Endodermal cell (in vitro differentiated cells): ENCODE measurements around the gene TRIM33. TPM values are rescaled to one million over a fixed set of nuclear protein-coding genes. Genes with fewer than 3 reads are reported as not detected.

Source experiments
- DNase-seq: peaks from one replicate; pipeline ENCODE4 v3.0.0-alpha.2; 2017
- H3K27ac ChIP-seq: 2 replicates; pipeline ENCODE4 v1.5.1; 2013; ENCODE audit warnings: mild to moderate bottlenecking, low read depth, low read length, moderate library complexity
- H3K27me3 ChIP-seq: 2 replicates; pipeline ENCODE4 v1.6.1; 2013; ENCODE audit warnings: mild to moderate bottlenecking, low read length, moderate library complexity; ENCODE audit not compliant: insufficient read depth, control insufficient read depth, poor library complexity, severe bottlenecking
- H3K36me3 ChIP-seq: 2 replicates; pipeline ENCODE4 v1.7.0; 2013; ENCODE audit warnings: mild to moderate bottlenecking, low read length, moderate library complexity; ENCODE audit not compliant: control insufficient read depth, insufficient read depth
- H3K4me1 ChIP-seq: one replicate; pipeline ENCODE4 v1.7.0; 2013; ENCODE audit warnings: low read length; ENCODE audit not compliant: control insufficient read depth, insufficient read depth
- H3K4me3 ChIP-seq: 2 replicates; pipeline ENCODE4 v1.5.1; 2013; ENCODE audit warnings: mild to moderate bottlenecking, low read length, moderate library complexity
- H3K9ac ChIP-seq: 2 replicates; pipeline ENCODE4 v1.6.1; 2013; ENCODE audit warnings: mild to moderate bottlenecking, low read length, moderate library complexity; ENCODE audit not compliant: poor library complexity, severe bottlenecking; ENCODE audit errors: extremely low read depth
- H3K9me3 ChIP-seq: 2 replicates; pipeline ENCODE4 v1.6.1; 2013; ENCODE audit warnings: mild to moderate bottlenecking, low read length, moderate library complexity; ENCODE audit not compliant: control insufficient read depth
- H3K27ac Mint-ChIP-seq: 2 replicates; pipeline ENCODE4 v1.8.0; 2020; ENCODE audit warnings: mixed read lengths
- H3K27me3 Mint-ChIP-seq: 2 replicates; pipeline ENCODE4 v1.8.0; 2021; ENCODE audit warnings: mild to moderate bottlenecking, mixed read lengths; ENCODE audit not compliant: insufficient read depth
- H3K36me3 Mint-ChIP-seq: 2 replicates; pipeline ENCODE4 v1.8.0; 2020; ENCODE audit warnings: low read depth, mixed read lengths
- H3K4me1 Mint-ChIP-seq: 2 replicates; pipeline ENCODE4 v1.8.0; 2020; ENCODE audit warnings: mixed read lengths
- H3K4me3 Mint-ChIP-seq: 2 replicates; pipeline ENCODE4 v1.8.0; 2020; ENCODE audit warnings: mild to moderate bottlenecking, moderate library complexity, mixed read lengths
- H3K9me3 Mint-ChIP-seq: 2 replicates; pipeline ENCODE4 v1.8.0; 2020; ENCODE audit warnings: mild to moderate bottlenecking, mixed read lengths
- WGBS, 2 experiments: methylation state at CpG; one replicate each; pipeline versions ENCODE4 v1.1.5 to v1.1.7; 2013; ENCODE audit warnings: missing lambda C conversion rate in 2 of 2, mixed read lengths in 1 of 2; ENCODE audit not compliant: insufficient coverage in 1 of 2, insufficient read length in 1 of 2; 5-methylcytosine and 5-hydroxymethylcytosine counted together
- total RNA-seq, 2 donors: library from RNA; stranded (reverse); fragmentation: NEBNext Ultra II Directional in 1 of 2; extraction: Animal tissue kit (Norgen Biotek cat#: 25700) in 1 of 2; gene quantifications; 2 replicates in 1 of 2; 3 replicates in 1 of 2; pipeline ENCODE4 v1.2.1, GENCODE V29; 2021
- TF ChIP-seq, protein P1 (sequence below): fragments of 200-600 bp; sonication (generic); conservative IDR thresholded peaks from 2 replicates; pipeline ENCODE4 v1.5.0; 2021; ENCODE audit warnings: antibody characterized with exemption, mild to moderate bottlenecking

TRIM33 gene
- total RNA-seq, 2 donors from 2014 or later, result 47.2 to 50.6 TPM

DNA sequence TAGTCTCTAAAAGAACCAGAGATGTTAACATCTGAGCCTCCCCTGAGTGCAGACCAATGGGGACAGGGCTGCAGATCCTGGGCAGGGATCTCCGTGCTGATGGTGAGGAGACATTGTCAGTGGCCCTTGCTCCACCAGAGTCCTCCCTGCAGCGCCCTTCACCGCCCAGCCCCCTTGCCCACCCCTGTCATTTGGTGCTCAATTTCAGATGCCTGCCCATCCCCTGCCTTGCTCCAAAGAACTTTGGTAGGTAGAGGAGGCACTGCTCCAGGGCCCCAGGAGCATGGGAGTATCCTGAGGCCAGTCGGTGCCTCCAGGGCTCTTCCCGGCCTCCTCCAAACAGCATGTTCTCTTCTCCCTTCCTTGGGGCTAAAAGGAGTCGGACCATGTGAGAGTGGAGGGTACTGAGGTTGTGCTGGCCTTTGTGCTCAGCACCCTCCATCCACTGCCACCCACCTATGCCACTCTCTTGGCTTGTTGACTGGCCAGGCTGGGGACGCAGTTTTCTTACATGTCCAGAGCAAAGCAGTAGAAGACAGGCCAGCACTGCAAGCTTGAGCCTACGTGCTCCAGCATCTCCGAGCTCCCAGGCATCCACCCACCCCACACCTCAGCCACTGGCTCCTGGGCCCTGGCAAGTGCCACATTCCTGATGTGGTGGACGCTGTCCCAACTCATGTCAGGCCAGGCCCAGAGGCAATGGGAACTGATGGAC, 160.1 kb downstream of the TRIM33 start:
- Histone ChIP-seq H3K9ac (no peak overlapping the region), H3K27me3 (peaks cover 20% of the 10 kb centered on the region), H3K36me3 (no peaks in the 10 kb centered on the region), H3K4me3 (no peak overlapping the region), H3K9me3 (no peaks in the 10 kb centered on the region), H3K27ac (no peak overlapping the region), H3K4me1 (no peaks in the 10 kb centered on the region)
- DNase-seq, result no peak
- H3K27ac Mint-ChIP-seq, result no peak overlapping the region
- peaks cover 14% of the 10 kb centered on the region for H3K4me1 Mint-ChIP-seq
- no peak overlapping the region for H3K4me3 Mint-ChIP-seq
- TF ChIP-seq, protein P1, sequence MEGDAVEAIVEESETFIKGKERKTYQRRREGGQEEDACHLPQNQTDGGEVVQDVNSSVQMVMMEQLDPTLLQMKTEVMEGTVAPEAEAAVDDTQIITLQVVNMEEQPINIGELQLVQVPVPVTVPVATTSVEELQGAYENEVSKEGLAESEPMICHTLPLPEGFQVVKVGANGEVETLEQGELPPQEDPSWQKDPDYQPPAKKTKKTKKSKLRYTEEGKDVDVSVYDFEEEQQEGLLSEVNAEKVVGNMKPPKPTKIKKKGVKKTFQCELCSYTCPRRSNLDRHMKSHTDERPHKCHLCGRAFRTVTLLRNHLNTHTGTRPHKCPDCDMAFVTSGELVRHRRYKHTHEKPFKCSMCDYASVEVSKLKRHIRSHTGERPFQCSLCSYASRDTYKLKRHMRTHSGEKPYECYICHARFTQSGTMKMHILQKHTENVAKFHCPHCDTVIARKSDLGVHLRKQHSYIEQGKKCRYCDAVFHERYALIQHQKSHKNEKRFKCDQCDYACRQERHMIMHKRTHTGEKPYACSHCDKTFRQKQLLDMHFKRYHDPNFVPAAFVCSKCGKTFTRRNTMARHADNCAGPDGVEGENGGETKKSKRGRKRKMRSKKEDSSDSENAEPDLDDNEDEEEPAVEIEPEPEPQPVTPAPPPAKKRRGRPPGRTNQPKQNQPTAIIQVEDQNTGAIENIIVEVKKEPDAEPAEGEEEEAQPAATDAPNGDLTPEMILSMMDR, result no peak
- no peaks in the 10 kb centered on the region for H3K9me3 Mint-ChIP-seq
- no peaks in the 10 kb centered on the region for H3K36me3 Mint-ChIP-seq
- H3K27me3 Mint-ChIP-seq, result peaks cover 12% of the 10 kb centered on the region
- 83 to 96% methylated on average over 2 to 10 of the region's 10 CpGs for WGBS, 2 experiments

DNA sequence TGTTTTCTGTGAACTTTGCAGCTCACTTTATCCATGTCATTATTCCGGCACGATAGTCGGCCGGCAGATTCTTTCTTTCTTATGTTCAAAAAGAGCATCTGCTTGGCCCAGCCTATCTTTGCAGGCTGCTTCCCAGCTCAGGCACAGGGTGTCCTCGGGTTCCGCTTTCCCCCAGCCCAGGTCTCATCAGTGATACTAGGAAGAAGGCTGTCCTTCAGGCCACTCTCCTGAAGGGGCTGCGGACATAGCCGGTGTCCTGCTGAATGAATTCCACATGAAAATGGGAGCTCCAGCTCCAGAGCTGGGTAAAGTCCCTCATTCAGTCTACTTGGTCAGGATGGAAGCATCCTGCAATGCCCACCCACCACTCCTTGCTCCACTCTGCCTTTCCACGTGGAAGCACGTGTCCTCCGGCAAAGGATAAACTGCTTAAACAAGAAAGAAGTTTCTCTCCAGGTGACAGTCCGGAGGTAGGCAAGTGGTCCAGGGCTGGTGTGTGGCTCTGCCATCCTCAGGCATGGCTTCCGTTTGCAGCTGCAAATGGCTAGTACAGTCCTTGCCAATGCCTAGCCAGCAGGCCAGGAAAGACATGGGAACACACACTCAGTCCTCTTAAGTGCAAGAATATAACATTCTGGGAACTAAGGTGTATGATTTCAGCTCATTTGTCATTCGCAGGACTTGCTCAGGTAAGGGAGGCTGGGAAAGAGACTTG, 161.0 kb downstream of the TRIM33 start:
- peaks cover 13% of the 10 kb centered on the region for H3K27me3 Mint-ChIP-seq
- Histone ChIP-seq H3K4me3 (no peak overlapping the region), H3K9me3 (no peaks in the 10 kb centered on the region), H3K9ac (no peak overlapping the region), H3K4me1 (no peaks in the 10 kb centered on the region), H3K36me3 (no peaks in the 10 kb centered on the region), H3K27me3 (peaks cover 28% of the 10 kb centered on the region), H3K27ac (no peak overlapping the region)
- no peak overlapping the region for H3K4me3 Mint-ChIP-seq
- no peak overlapping the region for H3K27ac Mint-ChIP-seq
- no peaks in the 10 kb centered on the region for H3K9me3 Mint-ChIP-seq
- WGBS, 2 experiments, result 92 to 97% methylated on average over 10 to 14 of the region's 14 CpGs
- no peaks in the 10 kb centered on the region for H3K36me3 Mint-ChIP-seq
- TF ChIP-seq, protein P1, result peak; percentile 35
- peaks cover 18% of the 10 kb centered on the region for H3K4me1 Mint-ChIP-seq
- no peak for DNase-seq

GRCh38 chr1:114347431-114348209, 163.4 kb downstream of the TRIM33 start:
- H3K9ac ChIP-seq, result no peak overlapping the region
- TF ChIP-seq, protein P1, result no peak
- no peak overlapping the region for H3K4me3 ChIP-seq
- H3K9me3 ChIP-seq, result no peaks in the 10 kb centered on the region
- Mint-ChIP-seq H3K4me3 (no peak overlapping the region), H3K36me3 (no peaks in the 10 kb centered on the region), H3K27ac (no peak overlapping the region), H3K4me1 (peaks cover 9% of the 10 kb centered on the region), H3K27me3 (peaks cover 24% of the 10 kb centered on the region), H3K9me3 (no peaks in the 10 kb centered on the region)
- no peaks in the 10 kb centered on the region for H3K4me1 ChIP-seq
- H3K27ac ChIP-seq, result no peak overlapping the region
- H3K36me3 ChIP-seq, result no peaks in the 10 kb centered on the region
- 87 to 94% methylated on average over 6 to 9 of the region's 9 CpGs for WGBS, 2 experiments
- DNase-seq, result no peak
- H3K27me3 ChIP-seq, result peaks cover 28% of the 10 kb centered on the region
